Lung (tissue), 12 donors: ENCODE measurements around the gene NMNAT1. TPM values are rescaled to one million over a fixed set of nuclear protein-coding genes. Genes with fewer than 3 reads are reported as not detected.

Source experiments
- ATAC-seq: fragments of 200-7000 bp; cut with Tn5 transposase; one replicate; pipeline ENCODE4 v1.9.1; 2020; ENCODE audit warnings: moderate number of reproducible peaks; ENCODE audit not compliant: insufficient read depth, low FRiP score
- DNase-seq, 3 donors: peaks; one replicate each; pipeline ENCODE4 v3.0.0-alpha.2; 2013 to 2017
- H3K27ac ChIP-seq, 2 donors: one replicate each; pipeline ENCODE4 v1.5.1; 2013; ENCODE audit warnings: mild to moderate bottlenecking in 2 of 2, moderate library complexity in 2 of 2, control low read depth in 1 of 2, inconsistent platforms in 1 of 2, low read depth in 1 of 2, low read length in 1 of 2
- H3K27me3 ChIP-seq, 3 donors: one replicate each; pipeline ENCODE4 v1.5.1; 2013; ENCODE audit warnings: low read length in 2 of 3; ENCODE audit not compliant: control insufficient read depth in 3 of 3, insufficient read depth in 3 of 3
- H3K36me3 ChIP-seq, 4 donors: one replicate each; pipeline ENCODE4 v1.5.1; 2013; ENCODE audit warnings: low read length in 4 of 4, mild to moderate bottlenecking in 1 of 4, moderate library complexity in 1 of 4; ENCODE audit not compliant: control insufficient read depth in 4 of 4, insufficient read depth in 4 of 4
- H3K4me1 ChIP-seq, 5 donors: one replicate each; pipeline ENCODE4 v1.5.1; 2013; ENCODE audit warnings: low read length in 5 of 5, mild to moderate bottlenecking in 2 of 5, moderate library complexity in 1 of 5; ENCODE audit not compliant: control insufficient read depth in 5 of 5, insufficient read depth in 5 of 5
- H3K4me3 ChIP-seq: one replicate; pipeline ENCODE4 v1.5.1; 2013; ENCODE audit warnings: mild to moderate bottlenecking, control low read depth, moderate library complexity
- H3K9ac ChIP-seq, 2 donors: one replicate each; pipeline ENCODE4 v1.5.1; 2013; ENCODE audit warnings: low read length in 2 of 2, control low read depth in 1 of 2; ENCODE audit not compliant: insufficient read depth in 1 of 2
- H3K9me3 ChIP-seq, 4 donors: one replicate each; pipeline ENCODE4 v1.5.1; 2013; ENCODE audit warnings: low read length in 3 of 4, mild to moderate bottlenecking in 1 of 4, moderate library complexity in 1 of 4; ENCODE audit not compliant: control insufficient read depth in 4 of 4, insufficient read depth in 3 of 4
- WGBS, 2 donors: extraction: QIAGEN DNeasy Blood & Tissue Kit; methylation state at CpG; one replicate each; pipeline ENCODE4 v1.1.7; 2013; 5-methylcytosine and 5-hydroxymethylcytosine counted together
- polyA plus RNA-seq, 2 donors: library from polyadenylated mRNA; stranded (reverse); fragments of 200-250 nt; gene quantifications; one replicate each; pipeline ENCODE4 v1.2.1, GENCODE V29; 2013
- total RNA-seq, 2 donors: library from RNA; depleted of rRNA in 1 of 2; stranded (reverse); fragments of >200 nt in 1 of 2; gene quantifications; one replicate each; pipeline ENCODE4 v1.2.1, GENCODE V29; 2014 to 2021
- TF ChIP-seq, protein P1 (sequence below): IDR thresholded peaks from 2 replicates; pipeline ENCODE4 v1.5.1; 2012; ENCODE audit warnings: mild to moderate bottlenecking; ENCODE audit errors: control extremely low read depth, extremely low read depth
- donor health status: control.
- donor health status: control.
- donor health status: Bipolar disorder and iron deficiency.
- donor health status: healthy.
- donor health status: DM: yes; HTN: yes; CAD: no.

NMNAT1 gene
- total and polyA plus RNA-seq, 4 donors: 4.1 to 8.6 (median 6.8) TPM

- peaks cover 0 to 2% (median 0%) of the 10 kb centered on the region in 4 donors for H3K36me3 ChIP-seq
- ATAC-seq (no peak), DNase-seq (peak in 1 of 3 donors; percentile 33)
- 64 to 86% methylated on average over 5 of the region's 5 CpGs for WGBS, 2 donors
- H3K27me3 ChIP-seq: no peaks in the 10 kb centered on the region
- H3K27ac ChIP-seq: peak overlapping the region in 1 of 2 donors; percentile 38
- no peaks in the 10 kb centered on the region for H3K9me3 ChIP-seq
- peaks cover 0 to 7% (median 0%) of the 10 kb centered on the region in 5 donors for H3K4me1 ChIP-seq
- H3K9ac ChIP-seq: no peak overlapping the region
- TF ChIP-seq, protein P1, sequence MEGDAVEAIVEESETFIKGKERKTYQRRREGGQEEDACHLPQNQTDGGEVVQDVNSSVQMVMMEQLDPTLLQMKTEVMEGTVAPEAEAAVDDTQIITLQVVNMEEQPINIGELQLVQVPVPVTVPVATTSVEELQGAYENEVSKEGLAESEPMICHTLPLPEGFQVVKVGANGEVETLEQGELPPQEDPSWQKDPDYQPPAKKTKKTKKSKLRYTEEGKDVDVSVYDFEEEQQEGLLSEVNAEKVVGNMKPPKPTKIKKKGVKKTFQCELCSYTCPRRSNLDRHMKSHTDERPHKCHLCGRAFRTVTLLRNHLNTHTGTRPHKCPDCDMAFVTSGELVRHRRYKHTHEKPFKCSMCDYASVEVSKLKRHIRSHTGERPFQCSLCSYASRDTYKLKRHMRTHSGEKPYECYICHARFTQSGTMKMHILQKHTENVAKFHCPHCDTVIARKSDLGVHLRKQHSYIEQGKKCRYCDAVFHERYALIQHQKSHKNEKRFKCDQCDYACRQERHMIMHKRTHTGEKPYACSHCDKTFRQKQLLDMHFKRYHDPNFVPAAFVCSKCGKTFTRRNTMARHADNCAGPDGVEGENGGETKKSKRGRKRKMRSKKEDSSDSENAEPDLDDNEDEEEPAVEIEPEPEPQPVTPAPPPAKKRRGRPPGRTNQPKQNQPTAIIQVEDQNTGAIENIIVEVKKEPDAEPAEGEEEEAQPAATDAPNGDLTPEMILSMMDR: no peak
- no peak overlapping the region for H3K4me3 ChIP-seq
Observed at GRCh38 chr1:9922342-9922741, 20.9 kb upstream of the NMNAT1 start.

- Histone ChIP-seq H3K9me3 (no peaks in the 10 kb centered on the region), H3K4me3 (no peak overlapping the region), H3K4me1 (peaks cover 0 to 5% (median 0%) of the 10 kb centered on the region in 5 donors), H3K9ac (no peak overlapping the region), H3K36me3 (peaks cover 6 to 20% (median 10%) of the 10 kb centered on the region in 4 donors), H3K27me3 (no peaks in the 10 kb centered on the region), H3K27ac (no peak overlapping the region)
- TF ChIP-seq, protein P1: no peak
- ATAC-seq (no peak), DNase-seq (no peak)
- 83 to 93% methylated on average over 5 of the region's 5 CpGs for WGBS, 2 donors
Observed at GRCh38 chr1:9927259-9927658, 16.0 kb upstream of the NMNAT1 start.

DNA sequence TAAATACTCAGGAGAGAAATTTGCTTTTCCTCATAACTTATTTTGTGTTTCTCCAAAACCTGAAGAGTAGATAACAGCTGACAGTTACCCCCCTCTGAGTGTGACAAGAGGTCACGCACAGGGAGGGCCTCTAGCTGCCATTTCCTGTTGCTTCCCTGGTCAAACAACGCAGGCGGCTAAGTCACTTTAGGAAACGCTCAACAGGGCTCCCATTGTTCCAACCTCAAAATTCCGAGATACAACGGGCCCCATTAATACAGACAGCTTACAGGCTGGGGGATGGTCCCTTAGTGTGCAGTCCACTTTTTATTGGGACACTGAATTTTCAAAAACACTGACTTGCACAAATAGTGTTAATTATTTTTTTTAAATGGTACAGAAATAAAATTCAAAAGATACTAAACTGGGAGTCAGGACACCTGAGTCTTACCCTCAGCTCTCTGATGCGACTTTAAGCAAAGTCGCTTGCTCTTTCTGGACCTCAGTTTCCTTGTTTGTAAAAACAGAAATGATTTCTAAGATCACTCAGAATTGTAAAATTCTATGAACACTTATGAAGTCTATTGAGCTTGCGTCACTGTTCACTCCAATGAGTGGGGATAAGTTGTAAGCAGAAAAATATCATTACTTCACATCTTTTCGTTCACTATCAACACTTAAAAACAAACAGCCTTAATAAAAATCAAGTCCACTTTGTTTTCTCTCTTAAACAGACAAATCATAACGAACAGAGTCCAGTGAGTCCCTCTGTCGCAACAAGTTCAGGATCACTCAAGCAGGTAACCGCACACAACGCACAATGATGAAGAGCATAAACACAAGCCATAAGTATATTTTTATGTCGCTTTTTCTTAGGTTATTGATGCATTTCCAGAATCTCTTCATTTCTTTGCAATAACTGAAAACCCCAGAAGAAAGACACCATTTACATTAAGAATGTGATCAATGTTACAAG lies 13.6 kb upstream of the NMNAT1 start:
- no peak for ATAC-seq

More for the DNA sequence above, 13.6 kb upstream of the NMNAT1 start:
- Histone ChIP-seq H3K9ac (no peak overlapping the region), H3K27me3 (no peaks in the 10 kb centered on the region), H3K27ac (no peak overlapping the region), H3K4me1 (no peaks in the 10 kb centered on the region), H3K9me3 (no peaks in the 10 kb centered on the region), H3K36me3 (peaks cover 9 to 32% (median 23%) of the 10 kb centered on the region in 4 donors), H3K4me3 (no peak overlapping the region)
- 77 to 87% methylated on average over 15 of the region's 15 CpGs for WGBS, 2 donors
- TF ChIP-seq, protein P1: no peak
- peak in 2 of 3 donors; percentile 14 to 17 for DNase-seq
